OCI-LY3 (cell line): Measurements from ENCODE around the gene CLDN16.

Source experiments
- H2AFZ ChIP-seq: fragments of 200-600, 300-600 bp; shearing (Covaris generic); 2 replicates; pipeline ENCODE4 v1.6.0; 2014; ENCODE audit warnings: antibody characterized with exemption, low read depth, low read length
- H3K27ac ChIP-seq: fragments of 200-600, 300-600 bp; sonication (generic); 2 replicates; pipeline ENCODE4 v1.5.1; 2014; ENCODE audit warnings: mild to moderate bottlenecking, low read length, moderate library complexity, mixed read lengths
- H3K27me3 ChIP-seq: fragments of 200-600, 300-600 bp; sonication (generic); 2 replicates; pipeline ENCODE4 v1.6.1; 2014; ENCODE audit warnings: low read depth, low read length, mixed read lengths
- H3K36me3 ChIP-seq: fragments of 200-600, 300-600 bp; sonication (generic); replicated peaks from 2 replicates; pipeline ENCODE3; 2014; ENCODE audit warnings: low read depth, low read length, mixed read lengths
- H3K4me1 ChIP-seq: fragments of 300-600, 200-600 bp; sonication (generic); 2 replicates; pipeline ENCODE4 v1.6.1; 2014; ENCODE audit warnings: low read length, mixed read lengths
- H3K4me2 ChIP-seq: fragments of 200-600, 300-600 bp; sonication (generic); 2 replicates; pipeline ENCODE4 v1.6.1; 2014; ENCODE audit warnings: low read length, mixed read lengths
- H3K4me3 ChIP-seq: fragments of 300-600, 200-600 bp; sonication (generic); 2 replicates; pipeline ENCODE4 v1.5.1; 2014; ENCODE audit warnings: antibody characterized with exemption, mild to moderate bottlenecking, low read length, moderate library complexity
- H3K79me2 ChIP-seq: fragments of 300-600, 200-600 bp; shearing (Covaris generic); 2 replicates; pipeline ENCODE4 v1.6.1; 2014; ENCODE audit warnings: mild to moderate bottlenecking, low read length, mixed read lengths
- H3K9ac ChIP-seq: fragments of 300-600, 200-600 bp; shearing (Covaris generic); 2 replicates; pipeline ENCODE4 v1.6.0; 2014; ENCODE audit warnings: mild to moderate bottlenecking, low read length, moderate library complexity
- H3K9me3 ChIP-seq: fragments of 200-600, 300-600 bp; shearing (Covaris generic); 2 replicates; pipeline ENCODE4 v1.6.1; 2014; ENCODE audit warnings: low read length, mixed read lengths; ENCODE audit not compliant: insufficient read depth
- H4K20me1 ChIP-seq: fragments of 200-600, 300-600 bp; sonication (generic); 2 replicates; pipeline ENCODE4 v1.6.1; 2016; ENCODE audit warnings: low read length, mixed read lengths; ENCODE audit not compliant: insufficient read depth
- EZH2phosphoT487 ChIP-seq: fragments of 200-600 bp; shearing (Covaris generic); IDR thresholded peaks from 2 replicates; pipeline ENCODE4 v1.6.1; 2018; ENCODE audit warnings: antibody characterized with exemption, mixed run types, low read depth
- TF ChIP-seq, protein P1 (sequence below): fragments of 200-600, 300-600 bp; sonication (generic); IDR thresholded peaks from 2 replicates; pipeline ENCODE4 v1.5.1; 2014; ENCODE audit warnings: antibody characterized with exemption, low read length, low read depth

The CLDN16 gene

DNA sequence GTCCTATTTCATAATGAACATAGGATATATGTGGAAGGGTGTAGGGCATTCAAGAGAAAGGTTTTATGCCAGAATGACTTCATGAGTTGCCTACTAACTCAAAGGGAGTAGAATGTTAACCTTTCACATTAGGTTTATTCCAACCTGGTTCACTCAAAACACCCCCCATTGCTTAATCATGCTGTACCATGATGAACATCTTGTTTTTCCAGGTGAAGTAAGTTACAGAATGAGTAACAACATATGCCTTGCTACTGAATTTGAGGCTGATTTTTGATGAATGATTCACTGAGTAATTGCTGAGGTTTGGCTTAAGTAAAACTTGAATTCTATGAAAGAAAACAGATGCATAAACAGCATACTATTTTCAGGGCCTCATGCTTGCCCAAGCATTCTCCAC, 5.9 kb upstream of the CLDN16 start:
- H3K79me2 ChIP-seq = no peaks in the 10 kb centered on the region
- no peak overlapping the region for H3K4me3 ChIP-seq
- H3K4me2 ChIP-seq = peak overlapping the region; percentile 10; the same call in 1 of the 2 replicates
- H3K27me3 ChIP-seq = no peaks in the 10 kb centered on the region
- no peaks in the 10 kb centered on the region for H4K20me1 ChIP-seq
- no peak overlapping the region for H3K27ac ChIP-seq
- H3K9ac ChIP-seq = no peak overlapping the region
- no peak overlapping the region for H2AFZ ChIP-seq
- peaks cover 10% of the 10 kb centered on the region for H3K4me1 ChIP-seq
- H3K36me3 ChIP-seq = no peaks in the 10 kb centered on the region
- no peaks in the 10 kb centered on the region for H3K9me3 ChIP-seq
- TF ChIP-seq, protein P1, sequence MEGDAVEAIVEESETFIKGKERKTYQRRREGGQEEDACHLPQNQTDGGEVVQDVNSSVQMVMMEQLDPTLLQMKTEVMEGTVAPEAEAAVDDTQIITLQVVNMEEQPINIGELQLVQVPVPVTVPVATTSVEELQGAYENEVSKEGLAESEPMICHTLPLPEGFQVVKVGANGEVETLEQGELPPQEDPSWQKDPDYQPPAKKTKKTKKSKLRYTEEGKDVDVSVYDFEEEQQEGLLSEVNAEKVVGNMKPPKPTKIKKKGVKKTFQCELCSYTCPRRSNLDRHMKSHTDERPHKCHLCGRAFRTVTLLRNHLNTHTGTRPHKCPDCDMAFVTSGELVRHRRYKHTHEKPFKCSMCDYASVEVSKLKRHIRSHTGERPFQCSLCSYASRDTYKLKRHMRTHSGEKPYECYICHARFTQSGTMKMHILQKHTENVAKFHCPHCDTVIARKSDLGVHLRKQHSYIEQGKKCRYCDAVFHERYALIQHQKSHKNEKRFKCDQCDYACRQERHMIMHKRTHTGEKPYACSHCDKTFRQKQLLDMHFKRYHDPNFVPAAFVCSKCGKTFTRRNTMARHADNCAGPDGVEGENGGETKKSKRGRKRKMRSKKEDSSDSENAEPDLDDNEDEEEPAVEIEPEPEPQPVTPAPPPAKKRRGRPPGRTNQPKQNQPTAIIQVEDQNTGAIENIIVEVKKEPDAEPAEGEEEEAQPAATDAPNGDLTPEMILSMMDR = no peak
- no peak for TF ChIP-seq EZH2phosphoT487

DNA sequence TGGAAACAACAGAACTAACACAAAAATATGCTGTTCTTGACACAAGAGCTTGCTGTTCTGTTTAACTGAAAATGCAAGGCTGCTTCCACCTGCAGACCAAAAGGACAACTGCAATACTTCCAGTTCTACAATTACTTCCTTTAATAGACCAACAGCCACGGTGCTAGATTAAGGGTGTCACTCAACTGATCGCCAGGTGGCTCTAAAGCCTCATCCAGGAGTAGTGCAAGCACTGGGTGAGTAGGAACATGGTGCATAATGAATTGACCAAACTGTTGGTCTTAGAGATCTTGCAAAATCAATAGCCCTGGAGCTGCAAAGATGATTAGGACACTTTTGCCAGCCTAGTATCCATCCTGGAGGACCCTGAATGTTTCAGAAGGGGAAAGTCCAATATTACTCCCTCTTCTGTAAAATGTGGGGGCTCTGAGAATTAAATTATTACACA, 3.6 kb upstream of the CLDN16 start:
- no peaks in the 10 kb centered on the region for H3K27me3 ChIP-seq
- no peaks in the 10 kb centered on the region for H4K20me1 ChIP-seq
- no peaks in the 10 kb centered on the region for H3K79me2 ChIP-seq
- no peak overlapping the region for H3K4me3 ChIP-seq
- no peak overlapping the region for H3K9ac ChIP-seq
- H3K36me3 ChIP-seq = no peaks in the 10 kb centered on the region
- no peak overlapping the region for H2AFZ ChIP-seq
- H3K4me1 ChIP-seq = peaks cover 10% of the 10 kb centered on the region
- TF ChIP-seq, protein P1 = peak; percentile 97
- no peak for TF ChIP-seq EZH2phosphoT487
- no peak overlapping the region for H3K4me2 ChIP-seq
- H3K9me3 ChIP-seq = no peaks in the 10 kb centered on the region
- H3K27ac ChIP-seq = no peak overlapping the region

DNA sequence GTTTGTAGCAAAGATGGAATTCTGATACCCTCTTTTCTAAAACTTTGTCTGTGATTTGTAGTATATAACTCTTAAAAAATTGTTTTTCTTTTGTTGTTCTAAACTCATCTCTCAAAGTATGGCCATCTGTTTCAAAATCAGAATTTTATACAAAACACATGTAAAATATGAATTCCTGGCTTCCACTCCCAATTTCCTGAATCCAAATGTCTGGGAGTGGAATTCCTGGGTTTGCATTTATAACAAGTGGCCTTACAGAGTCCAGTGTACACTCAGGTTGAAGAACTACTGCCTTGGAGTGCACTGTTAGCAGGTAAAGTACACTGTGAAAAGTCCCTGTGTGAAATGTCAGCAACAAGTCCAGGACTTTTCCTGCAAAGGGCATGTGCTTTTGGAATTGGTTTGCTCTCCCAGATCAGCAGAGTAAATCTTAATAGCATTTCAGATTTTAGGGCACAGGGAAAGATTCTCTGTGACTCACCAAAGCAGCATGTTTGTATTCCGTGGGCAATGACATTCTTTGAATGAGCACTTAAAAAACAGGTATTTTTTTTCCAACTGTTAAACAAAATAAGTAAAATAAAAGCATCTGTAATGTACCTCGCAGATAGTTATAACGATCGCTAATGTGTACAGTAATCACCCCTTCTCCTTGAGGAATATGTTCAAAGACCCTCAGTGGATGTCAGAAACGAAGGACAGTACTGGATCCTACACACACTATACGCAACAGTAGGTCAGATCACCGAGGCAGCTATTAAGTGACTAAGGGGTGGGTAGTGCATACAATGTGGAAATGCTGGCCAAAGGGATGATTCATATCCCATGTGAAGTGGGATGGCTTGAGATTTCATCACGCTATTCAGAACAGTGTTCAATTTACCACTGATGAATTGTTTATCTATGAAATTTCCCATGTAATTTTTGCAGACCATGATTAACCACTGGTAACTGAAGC, 2.0 kb upstream of the CLDN16 start:
- no peaks in the 10 kb centered on the region for H3K36me3 ChIP-seq
- H4K20me1 ChIP-seq = no peaks in the 10 kb centered on the region
- no peaks in the 10 kb centered on the region for H3K9me3 ChIP-seq
- H3K27ac ChIP-seq = no peak overlapping the region
- no peaks in the 10 kb centered on the region for H3K79me2 ChIP-seq
- no peaks in the 10 kb centered on the region for H3K27me3 ChIP-seq
- H3K4me3 ChIP-seq = no peak overlapping the region
- no peak overlapping the region for H2AFZ ChIP-seq
- no peak for TF ChIP-seq EZH2phosphoT487
- TF ChIP-seq, protein P1 = no peak
- peaks cover 10% of the 10 kb centered on the region for H3K4me1 ChIP-seq
- no peak overlapping the region for H3K4me2 ChIP-seq
- H3K9ac ChIP-seq = no peak overlapping the region

DNA sequence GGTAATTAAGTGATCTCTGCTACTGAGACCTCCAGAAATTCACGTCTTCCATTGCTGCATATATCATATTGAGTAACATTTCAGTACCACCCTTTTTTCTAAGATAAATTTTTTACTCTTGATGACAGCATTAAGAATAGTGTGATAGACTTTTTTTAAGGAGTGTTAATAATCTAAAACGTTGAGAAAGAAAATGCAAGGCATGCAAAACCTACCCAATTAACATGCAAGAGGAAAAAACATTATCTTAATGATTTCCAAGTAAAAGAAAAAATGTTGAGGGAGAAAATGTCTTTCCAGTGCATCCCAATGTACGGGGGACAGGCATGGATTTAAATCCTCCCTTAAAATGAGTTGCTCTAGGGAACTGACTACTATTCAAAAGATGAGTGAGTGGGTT, 740 bp downstream of the CLDN16 start:
- H3K27ac ChIP-seq = no peak overlapping the region
- H3K9ac ChIP-seq = no peak overlapping the region
- no peak overlapping the region for H3K4me3 ChIP-seq
- no peaks in the 10 kb centered on the region for H4K20me1 ChIP-seq
- H3K27me3 ChIP-seq = no peaks in the 10 kb centered on the region
- no peaks in the 10 kb centered on the region for H3K79me2 ChIP-seq
- H2AFZ ChIP-seq = no peak overlapping the region
- no peaks in the 10 kb centered on the region for H3K4me1 ChIP-seq
- H3K9me3 ChIP-seq = no peaks in the 10 kb centered on the region
- no peaks in the 10 kb centered on the region for H3K36me3 ChIP-seq
- no peak for TF ChIP-seq EZH2phosphoT487
- TF ChIP-seq, protein P1 = no peak
- no peak overlapping the region for H3K4me2 ChIP-seq
